ENCODE measurements around the gene WNT4.

Gene WNT4

DNA sequence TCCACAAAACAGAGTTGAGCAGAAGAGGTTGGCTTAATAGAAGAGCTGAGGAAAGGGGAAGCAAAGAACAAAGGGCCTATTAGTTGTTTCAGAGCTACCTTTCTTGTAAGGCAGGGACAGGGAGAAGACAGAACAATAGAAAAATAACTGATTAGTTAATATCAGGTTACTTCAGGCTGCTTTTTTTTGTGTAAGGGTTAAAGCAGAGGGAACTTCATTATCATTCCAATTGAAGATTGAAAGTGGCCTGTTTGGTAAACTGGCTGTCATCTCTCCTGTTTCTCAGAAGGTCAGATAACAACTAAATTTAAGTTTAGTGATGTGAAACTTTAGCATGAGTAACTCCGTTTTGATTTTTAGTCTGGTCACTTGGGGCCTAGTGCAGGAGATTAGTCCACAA is 68.1 kb downstream of the WNT4 start:
- no peak for DNase-seq (ENCODE audit: low spot score)

DNA sequence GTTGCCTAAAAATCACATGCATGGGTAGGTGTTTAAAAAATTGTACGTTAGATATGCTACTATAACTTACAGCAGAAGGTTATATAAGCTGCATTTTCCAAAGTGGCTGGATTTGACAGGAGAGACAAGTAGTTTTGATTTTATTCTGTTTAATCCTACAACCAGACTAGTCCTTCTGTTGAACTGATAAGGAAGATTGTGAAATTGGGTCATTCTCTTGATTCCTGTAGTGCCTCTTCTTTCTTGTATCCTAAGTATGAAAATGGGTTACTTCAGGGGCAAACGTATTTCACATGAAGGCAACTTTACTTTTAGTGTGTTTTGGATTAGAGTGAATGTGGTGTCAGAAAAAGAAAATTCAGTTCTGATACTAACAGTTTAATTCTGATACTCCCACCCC is 71.4 kb downstream of the WNT4 start:
- DNase-seq (ENCODE audit: low spot score): no peak
